HG02571 (cell line): ENCODE data around the gene MYL3.
"Not testable (repeated sequence)": the region's sequence is repeated elsewhere in the genome, so short reads cannot be mapped to it uniquely, and the experiment has no call there.

ENCODE experiments used
- ATAC-seq: cut with Tn5 transposase; IDR thresholded peaks from one replicate; pipeline ENCODE4 v1.9.1; 2021; ENCODE audit warnings: mild to moderate bottlenecking, moderate library complexity; ENCODE audit not compliant: unreplicated experiment

The MYL3 gene

GRCh38 chr3:46863261-46863782, at the start of gene MYL3:
Gene MYL3 (minus strand): TSS chr3:46863444. CDS start chr3:46863390, 54 bp downstream.
- ATAC-seq: no peak

- ATAC-seq: no peak
Observed at GRCh38 chr3:46912986-46913385, 49.7 kb upstream of the MYL3 start.

GRCh38 chr3:46910914-46911313, 47.7 kb upstream of the MYL3 start:
- ATAC-seq: not testable (repeated sequence)

- no peak for ATAC-seq
Observed at GRCh38 chr3:46910166-46910760, 47.0 kb upstream of the MYL3 start.

- no peak for ATAC-seq
Observed at GRCh38 chr3:46909535-46910161, 46.4 kb upstream of the MYL3 start.

GRCh38 chr3:46908986-46909534, 45.8 kb upstream of the MYL3 start:
- ATAC-seq: no peak

- no peak for ATAC-seq
Observed at GRCh38 chr3:46908294-46908985, 45.2 kb upstream of the MYL3 start.

GRCh38 chr3:46907960-46908293, 44.7 kb upstream of the MYL3 start:
- no peak for ATAC-seq

- no peak for ATAC-seq
Observed at GRCh38 chr3:46907271-46907670, 44.0 kb upstream of the MYL3 start.

- ATAC-seq: no peak
Observed at GRCh38 chr3:46906471-46907058, 43.3 kb upstream of the MYL3 start.

GRCh38 chr3:46905661-46906451, 42.6 kb upstream of the MYL3 start:
- no peak for ATAC-seq

GRCh38 chr3:46905213-46905560, 41.9 kb upstream of the MYL3 start:
- no peak for ATAC-seq

GRCh38 chr3:46904303-46905212, 41.3 kb upstream of the MYL3 start:
- ATAC-seq: no peak

GRCh38 chr3:46903341-46904302, 40.4 kb upstream of the MYL3 start:
- no peak for ATAC-seq

- no peak for ATAC-seq
Observed at GRCh38 chr3:46902188-46902631, 39.0 kb upstream of the MYL3 start.

- ATAC-seq: no peak
Observed at GRCh38 chr3:46901591-46902187, 38.4 kb upstream of the MYL3 start.

GRCh38 chr3:46901061-46901460, 37.8 kb upstream of the MYL3 start:
- ATAC-seq: no peak

GRCh38 chr3:46900356-46900755, 37.1 kb upstream of the MYL3 start:
- no peak for ATAC-seq
